ENCODE results near the gene NOS1AP. TPM values are rescaled to one million over a fixed set of nuclear protein-coding genes. Genes with fewer than 3 reads are reported as not detected.

Gene NOS1AP
- total RNA-seq, 5 donors from 2014 or later (not counting 1 experiment from before 2014, with no cell fraction given) = 0.07 to 0.16 (median 0.09) TPM; not detected in 2

DNA sequence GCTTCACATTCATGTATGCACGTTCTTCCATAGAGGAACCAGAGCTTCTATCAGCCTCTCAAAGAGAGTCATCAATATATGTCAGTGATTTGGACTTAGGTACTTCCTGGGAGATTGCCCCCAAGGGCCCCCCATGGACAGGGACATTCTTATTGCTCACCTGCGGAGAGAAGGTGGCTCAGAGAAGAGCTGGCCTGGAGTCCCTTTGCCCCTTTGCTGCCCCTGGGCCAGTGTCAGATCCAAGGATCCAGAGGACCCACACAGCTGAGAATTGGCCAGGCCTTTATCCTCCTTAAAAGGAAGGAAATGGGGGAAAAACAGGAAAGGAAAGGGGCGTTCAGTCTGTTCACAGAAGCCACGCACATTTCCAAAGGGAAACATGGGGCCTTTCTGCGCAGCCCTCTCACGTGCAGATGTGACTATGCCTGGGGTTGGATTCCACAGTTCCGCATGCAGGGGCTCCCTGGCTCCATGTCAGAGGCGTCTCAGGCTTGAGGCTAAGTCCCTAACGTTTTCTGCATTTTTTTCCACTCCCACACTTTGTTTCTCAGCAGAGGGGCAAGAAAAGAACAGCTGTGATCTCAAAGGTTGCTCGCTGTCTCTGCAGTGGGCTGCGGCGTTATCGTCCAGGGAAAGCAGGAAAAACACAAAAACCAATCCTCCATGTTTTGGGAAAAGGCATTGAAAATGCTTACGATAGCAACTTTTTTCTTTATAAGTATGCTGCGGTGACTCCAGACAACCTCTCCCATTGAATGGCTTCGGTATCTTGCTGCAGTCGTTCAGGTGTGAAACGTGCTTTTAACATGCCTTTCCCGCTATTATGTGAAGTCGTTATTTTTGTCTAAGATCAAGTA lies 318.0 kb downstream of the NOS1AP start:
- H3K27me3 ChIP-seq (replicated peaks in 1 of 2; ENCODE audit: control insufficient read depth in 2 of 2, extremely low read depth in 1 of 2, insufficient read depth in 2 of 2, low read length in 1 of 2) = peaks cover 0 to 33% of the 10 kb centered on the region in 2 experiments
- H3K27ac ChIP-seq (ENCODE audit: low read length) = no peak overlapping the region
- no peaks in the 10 kb centered on the region for H3K9me3 ChIP-seq
- H3K36me3 Mint-ChIP-seq = no peaks in the 10 kb centered on the region
- no peaks in the 10 kb centered on the region for H3K4me1 ChIP-seq (ENCODE audit: control insufficient read depth in 1 of 2, extremely low read depth in 1 of 2, insufficient read depth in 2 of 2, low read length in 2 of 2)
- WGBS (ENCODE audit: insufficient coverage) = 78% methylated on average over 10 of the region's 20 CpGs
- POLR2A ChIA-PET = interaction anchor here in 1 of 2 donors (0.6 kb wide), 1 partner anchor 11 kb away, joined by 3 read pairs; the partner anchor contains the start of gene SPATA46
- H3K36me3 ChIP-seq (ENCODE audit: control insufficient read depth in 2 of 2, extremely low read depth in 1 of 2, insufficient read depth in 1 of 2, low read length in 1 of 2) = no peaks in the 10 kb centered on the region
- no peak for DNase-seq
- H3K9me3 Mint-ChIP-seq = no peaks in the 10 kb centered on the region
- CTCF ChIA-PET = no interaction called here
- peaks cover 9 to 16% of the 10 kb centered on the region in 2 donors for H3K27me3 Mint-ChIP-seq
- H3K4me3 Mint-ChIP-seq = no peak overlapping the region
- no peak overlapping the region for H3K4me3 ChIP-seq (ENCODE audit: control insufficient read depth in 1 of 2, extremely low read depth in 1 of 2, low read length in 1 of 2)
- peaks cover 5 to 7% (median 6%) of the 10 kb centered on the region in 3 donors for H3K4me1 Mint-ChIP-seq
- ATAC-seq (replicated peaks in 1 of 4) = no peak
- H3K27ac Mint-ChIP-seq = no peak overlapping the region

- H3K36me3 ChIP-seq (ENCODE audit: control insufficient read depth in 2 of 2, extremely low read depth in 1 of 2, insufficient read depth in 1 of 2, low read length in 1 of 2) = no peaks in the 10 kb centered on the region
- ATAC-seq (replicated peaks in 1 of 4) (no peak), DNase-seq (no peak)
- Mint-ChIP-seq H3K27me3 (peaks cover 9 to 17% of the 10 kb centered on the region in 2 donors), H3K36me3 (no peaks in the 10 kb centered on the region), H3K27ac (no peak overlapping the region), H3K4me3 (no peak overlapping the region), H3K4me1 (peaks cover 5 to 7% (median 6%) of the 10 kb centered on the region in 3 donors), H3K9me3 (no peaks in the 10 kb centered on the region)
- H3K9me3 ChIP-seq = no peaks in the 10 kb centered on the region
- no peak overlapping the region for H3K27ac ChIP-seq (ENCODE audit: low read length)
- POLR2A ChIA-PET = no interaction called here
- CTCF ChIA-PET = no interaction called here
- H3K4me3 ChIP-seq (ENCODE audit: control insufficient read depth in 1 of 2, extremely low read depth in 1 of 2, low read length in 1 of 2) = no peak overlapping the region
- peaks cover 0 to 33% of the 10 kb centered on the region in 2 experiments for H3K27me3 ChIP-seq (replicated peaks in 1 of 2; ENCODE audit: control insufficient read depth in 2 of 2, extremely low read depth in 1 of 2, insufficient read depth in 2 of 2, low read length in 1 of 2)
- no peaks in the 10 kb centered on the region for H3K4me1 ChIP-seq (ENCODE audit: control insufficient read depth in 1 of 2, extremely low read depth in 1 of 2, insufficient read depth in 2 of 2, low read length in 2 of 2)
- WGBS (ENCODE audit: insufficient coverage) = 87% methylated on average over 5 of the region's 8 CpGs
Measured at GRCh38 chr1:162388083-162388594, 318.6 kb downstream of the NOS1AP start.

DNA sequence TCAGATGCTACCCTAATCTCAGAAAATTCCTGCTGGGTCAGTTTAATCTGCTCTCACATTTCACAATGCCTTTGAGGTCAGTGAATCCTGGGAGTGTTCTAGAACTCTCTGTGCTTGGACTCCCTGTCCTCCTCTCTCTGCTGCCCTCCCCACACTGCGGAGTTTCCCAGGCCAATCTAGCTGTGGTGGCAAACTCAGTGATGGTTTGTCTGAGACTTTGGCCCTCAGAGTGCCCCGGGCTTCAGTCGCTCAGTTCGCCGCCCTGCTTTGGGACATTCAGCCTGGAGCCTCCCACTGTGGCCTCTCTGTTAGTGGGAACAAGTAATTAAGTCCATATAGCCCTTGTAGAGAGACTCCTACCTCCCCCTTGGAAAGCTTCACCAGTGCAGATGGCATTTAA lies 319.1 kb downstream of the NOS1AP start:
- CTCF ChIA-PET = no interaction called here
- no peak for ATAC-seq (replicated peaks in 1 of 4)
- H3K4me1 Mint-ChIP-seq = peaks cover 5 to 7% (median 6%) of the 10 kb centered on the region in 3 donors

GRCh38 chr1:162389021-162389818 lies 319.7 kb downstream of the NOS1AP start:
- ATAC-seq (replicated peaks in 1 of 4) (no peak), DNase-seq (no peak)
- no peak overlapping the region for H3K4me3 Mint-ChIP-seq
- H3K9me3 ChIP-seq = no peaks in the 10 kb centered on the region
- H3K4me1 ChIP-seq (ENCODE audit: control insufficient read depth in 1 of 2, extremely low read depth in 1 of 2, insufficient read depth in 2 of 2, low read length in 2 of 2) = no peaks in the 10 kb centered on the region
- ChIA-PET CTCF (interaction anchor here in 1 of 2 donors (1.4 kb wide), 1 partner anchor 333 kb away, joined by 3 read pairs; no protein-coding TSS in a partner anchor), POLR2A (no interaction called here)
- H3K27me3 Mint-ChIP-seq = peaks cover 12 to 20% of the 10 kb centered on the region in 2 donors
- peaks cover 0 to 33% of the 10 kb centered on the region in 2 experiments for H3K27me3 ChIP-seq (replicated peaks in 1 of 2; ENCODE audit: control insufficient read depth in 2 of 2, extremely low read depth in 1 of 2, insufficient read depth in 2 of 2, low read length in 1 of 2)
- no peaks in the 10 kb centered on the region for H3K36me3 Mint-ChIP-seq
- no peak overlapping the region for H3K27ac Mint-ChIP-seq
- no peak overlapping the region for H3K4me3 ChIP-seq (ENCODE audit: control insufficient read depth in 1 of 2, extremely low read depth in 1 of 2, low read length in 1 of 2)
- peaks cover 5 to 7% (median 6%) of the 10 kb centered on the region in 3 donors for H3K4me1 Mint-ChIP-seq
- WGBS (ENCODE audit: insufficient coverage) = 10% methylated on average over 4 of the region's 11 CpGs
- H3K36me3 ChIP-seq (ENCODE audit: control insufficient read depth in 2 of 2, extremely low read depth in 1 of 2, insufficient read depth in 1 of 2, low read length in 1 of 2) = no peaks in the 10 kb centered on the region
- no peaks in the 10 kb centered on the region for H3K9me3 Mint-ChIP-seq
- H3K27ac ChIP-seq (ENCODE audit: low read length) = no peak overlapping the region

More for the DNA sequence above, 319.1 kb downstream of the NOS1AP start:
- Mint-ChIP-seq H3K27me3 (peaks cover 12 to 20% of the 10 kb centered on the region in 2 donors), H3K9me3 (no peaks in the 10 kb centered on the region), H3K4me3 (no peak overlapping the region), H3K36me3 (no peaks in the 10 kb centered on the region), H3K27ac (no peak overlapping the region)
- H3K4me1 ChIP-seq (ENCODE audit: control insufficient read depth in 1 of 2, extremely low read depth in 1 of 2, insufficient read depth in 2 of 2, low read length in 2 of 2) = no peaks in the 10 kb centered on the region
- H3K27ac ChIP-seq (ENCODE audit: low read length) = no peak overlapping the region
- no peak overlapping the region for H3K4me3 ChIP-seq (ENCODE audit: control insufficient read depth in 1 of 2, extremely low read depth in 1 of 2, low read length in 1 of 2)
- no CpG with 5 or more reads among the region's 5 CpGs for WGBS (ENCODE audit: insufficient coverage)
- peaks cover 0 to 33% of the 10 kb centered on the region in 2 experiments for H3K27me3 ChIP-seq (replicated peaks in 1 of 2; ENCODE audit: control insufficient read depth in 2 of 2, extremely low read depth in 1 of 2, insufficient read depth in 2 of 2, low read length in 1 of 2)
- no peak for DNase-seq
- POLR2A ChIA-PET = no interaction called here
- H3K36me3 ChIP-seq (ENCODE audit: control insufficient read depth in 2 of 2, extremely low read depth in 1 of 2, insufficient read depth in 1 of 2, low read length in 1 of 2) = no peaks in the 10 kb centered on the region
- no peaks in the 10 kb centered on the region for H3K9me3 ChIP-seq

DNA sequence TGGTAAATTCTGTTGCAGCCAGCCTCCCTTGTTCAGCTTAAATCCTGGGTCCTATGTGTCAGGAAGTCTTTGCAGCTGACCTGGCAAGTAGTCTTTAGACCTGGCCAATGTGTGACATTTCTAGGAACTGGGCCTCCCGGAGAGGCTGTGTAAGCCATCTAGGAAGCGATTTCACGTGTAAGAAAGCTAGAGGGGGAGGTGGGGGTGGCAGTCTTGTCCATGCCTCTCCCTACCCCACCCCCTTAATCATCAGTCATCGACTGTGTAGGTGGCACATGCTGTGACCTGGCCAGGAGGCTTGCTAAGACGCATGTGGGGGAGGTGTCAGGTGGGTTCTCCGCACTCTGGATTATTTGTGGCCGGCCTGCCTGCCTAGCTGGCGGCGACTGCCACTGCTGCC lies 320.5 kb downstream of the NOS1AP start:
- H3K4me1 ChIP-seq (ENCODE audit: control insufficient read depth in 1 of 2, extremely low read depth in 1 of 2, insufficient read depth in 2 of 2, low read length in 2 of 2) = no peaks in the 10 kb centered on the region
- CTCF ChIA-PET = interaction anchor here in 1 of 2 donors (1.4 kb wide), 1 partner anchor 333 kb away, joined by 3 read pairs; no protein-coding TSS in a partner anchor

More for the DNA sequence above, 320.5 kb downstream of the NOS1AP start:
- Mint-ChIP-seq H3K27ac (no peak overlapping the region), H3K9me3 (no peaks in the 10 kb centered on the region), H3K4me1 (peaks cover 5 to 7% (median 6%) of the 10 kb centered on the region in 3 donors), H3K36me3 (no peaks in the 10 kb centered on the region), H3K27me3 (peaks cover 15 to 23% of the 10 kb centered on the region in 2 donors), H3K4me3 (no peak overlapping the region)
- DNase-seq = no peak
- Histone ChIP-seq H3K4me3 (ENCODE audit: control insufficient read depth in 1 of 2, extremely low read depth in 1 of 2, low read length in 1 of 2) (no peak overlapping the region), H3K27ac (ENCODE audit: low read length) (no peak overlapping the region), H3K36me3 (ENCODE audit: control insufficient read depth in 2 of 2, extremely low read depth in 1 of 2, insufficient read depth in 1 of 2, low read length in 1 of 2) (no peaks in the 10 kb centered on the region), H3K27me3 (replicated peaks in 1 of 2; ENCODE audit: control insufficient read depth in 2 of 2, extremely low read depth in 1 of 2, insufficient read depth in 2 of 2, low read length in 1 of 2) (peaks cover 0 to 36% of the 10 kb centered on the region in 2 experiments), H3K9me3 (no peaks in the 10 kb centered on the region)
- POLR2A ChIA-PET = no interaction called here
- WGBS (ENCODE audit: insufficient coverage) = 92% methylated on average over 5 of the region's 9 CpGs
- ATAC-seq (replicated peaks in 1 of 4) = no peak

Data from T-cell (primary cell).